PFSK-1 (cell line): Measurements from ENCODE around the gene LOXHD1.

Experiments used
- FOXP2 ChIP-seq: optimal IDR thresholded peaks from 2 replicates; pipeline ENCODE3; 2011; ENCODE audit warnings: borderline replicate concordance, control low read depth, inconsistent platforms; ENCODE audit not compliant: insufficient read depth; ENCODE audit errors: extremely low read length, extremely low read depth
- POLR2AphosphoS5 ChIP-seq: IDR thresholded peaks from 2 replicates; pipeline ENCODE4 v1.6.1; 2012; ENCODE audit warnings: low read depth, mild to moderate bottlenecking, control low read depth, low read length, moderate library complexity
- SIN3A ChIP-seq: IDR thresholded peaks from 2 replicates; pipeline ENCODE4 v1.6.1; 2012; ENCODE audit warnings: mild to moderate bottlenecking, low read length, moderate library complexity, borderline replicate concordance; ENCODE audit not compliant: insufficient read depth
- TAF1 ChIP-seq: IDR thresholded peaks from 2 replicates; pipeline ENCODE4 v1.6.1; 2012; ENCODE audit warnings: low read length, control low read depth, borderline replicate concordance; ENCODE audit not compliant: insufficient read depth
- TF ChIP-seq, protein P1 (sequence below), 2 experiments: IDR thresholded peaks; 2 replicates each; pipeline versions ENCODE4 v1.6.1 to v1.8.0; 2011 to 2012; ENCODE audit warnings: low read depth in 2 of 2, low read length in 2 of 2, control low read depth in 1 of 2, inconsistent platforms in 1 of 2, mild to moderate bottlenecking in 1 of 2, moderate library complexity in 1 of 2; ENCODE audit not compliant: insufficient read depth in 1 of 2

The LOXHD1 gene

DNA sequence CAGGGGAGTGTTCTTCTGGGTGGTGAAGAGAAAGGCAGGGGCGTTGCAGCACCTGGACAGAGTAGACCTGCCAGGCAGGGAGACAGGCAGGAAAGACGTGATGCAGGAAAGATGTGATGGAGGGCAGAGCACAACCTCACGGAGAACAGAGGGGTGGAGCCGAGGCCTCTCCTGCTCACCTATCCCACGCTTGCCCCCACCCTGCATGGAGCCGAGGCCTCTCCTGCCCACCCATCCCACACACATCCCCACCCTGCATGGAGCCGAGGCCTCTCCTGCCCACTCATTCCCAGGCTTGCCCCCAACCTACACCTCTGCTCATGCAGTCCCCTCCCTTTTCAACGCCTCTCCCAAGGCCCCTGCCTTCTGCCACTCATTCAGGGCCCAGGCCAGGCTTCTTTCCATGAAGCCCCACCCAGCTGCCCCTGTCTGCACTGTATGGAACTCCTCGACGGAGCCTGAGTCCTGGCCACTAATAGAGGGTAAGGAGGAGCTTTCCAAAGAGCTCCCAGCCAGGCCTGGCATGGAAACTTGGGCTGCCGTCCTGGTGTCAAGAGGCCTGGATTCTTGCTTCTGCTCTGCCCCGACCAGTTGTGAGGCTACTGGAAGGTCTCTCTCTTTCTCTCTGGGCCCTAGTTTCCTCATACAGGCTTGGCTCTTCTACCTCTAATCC, 32.0 kb upstream of the LOXHD1 start:
- TF ChIP-seq, protein P1, sequence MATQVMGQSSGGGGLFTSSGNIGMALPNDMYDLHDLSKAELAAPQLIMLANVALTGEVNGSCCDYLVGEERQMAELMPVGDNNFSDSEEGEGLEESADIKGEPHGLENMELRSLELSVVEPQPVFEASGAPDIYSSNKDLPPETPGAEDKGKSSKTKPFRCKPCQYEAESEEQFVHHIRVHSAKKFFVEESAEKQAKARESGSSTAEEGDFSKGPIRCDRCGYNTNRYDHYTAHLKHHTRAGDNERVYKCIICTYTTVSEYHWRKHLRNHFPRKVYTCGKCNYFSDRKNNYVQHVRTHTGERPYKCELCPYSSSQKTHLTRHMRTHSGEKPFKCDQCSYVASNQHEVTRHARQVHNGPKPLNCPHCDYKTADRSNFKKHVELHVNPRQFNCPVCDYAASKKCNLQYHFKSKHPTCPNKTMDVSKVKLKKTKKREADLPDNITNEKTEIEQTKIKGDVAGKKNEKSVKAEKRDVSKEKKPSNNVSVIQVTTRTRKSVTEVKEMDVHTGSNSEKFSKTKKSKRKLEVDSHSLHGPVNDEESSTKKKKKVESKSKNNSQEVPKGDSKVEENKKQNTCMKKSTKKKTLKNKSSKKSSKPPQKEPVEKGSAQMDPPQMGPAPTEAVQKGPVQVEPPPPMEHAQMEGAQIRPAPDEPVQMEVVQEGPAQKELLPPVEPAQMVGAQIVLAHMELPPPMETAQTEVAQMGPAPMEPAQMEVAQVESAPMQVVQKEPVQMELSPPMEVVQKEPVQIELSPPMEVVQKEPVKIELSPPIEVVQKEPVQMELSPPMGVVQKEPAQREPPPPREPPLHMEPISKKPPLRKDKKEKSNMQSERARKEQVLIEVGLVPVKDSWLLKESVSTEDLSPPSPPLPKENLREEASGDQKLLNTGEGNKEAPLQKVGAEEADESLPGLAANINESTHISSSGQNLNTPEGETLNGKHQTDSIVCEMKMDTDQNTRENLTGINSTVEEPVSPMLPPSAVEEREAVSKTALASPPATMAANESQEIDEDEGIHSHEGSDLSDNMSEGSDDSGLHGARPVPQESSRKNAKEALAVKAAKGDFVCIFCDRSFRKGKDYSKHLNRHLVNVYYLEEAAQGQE (IDR thresholded peaks at IDR 0.05; ENCODE audit: insufficient read depth in 1 of 2, low read depth in 2 of 2, low read length in 2 of 2), result no peak
- no peak for TF ChIP-seq SIN3A

DNA sequence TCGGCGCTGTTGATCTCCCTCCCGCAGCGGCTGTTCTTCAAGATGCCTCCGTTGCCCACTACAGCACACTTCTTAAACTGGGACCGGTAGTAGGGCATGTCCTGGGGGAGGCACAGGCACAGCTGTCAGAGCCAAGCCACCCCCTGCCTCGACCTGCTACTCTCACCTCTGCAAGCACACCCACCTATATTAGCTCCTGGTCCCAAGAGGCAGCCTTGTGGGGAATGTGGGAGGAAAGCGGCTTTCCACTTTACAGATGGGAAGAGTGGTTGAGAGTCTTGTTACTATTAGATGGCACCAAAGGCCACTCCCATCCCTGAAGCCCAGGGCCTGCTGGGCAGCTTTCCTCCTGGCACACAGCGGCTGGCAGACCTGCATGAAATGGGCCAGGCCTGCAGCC, 29.2 kb upstream of the LOXHD1 start:
- TF ChIP-seq FOXP2, result no peak
- no peak for TF ChIP-seq SIN3A
- TF ChIP-seq, protein P1 (IDR thresholded peaks at IDR 0.05; ENCODE audit: insufficient read depth in 1 of 2, low read depth in 2 of 2, low read length in 2 of 2), result no peak
- no peak for TF ChIP-seq POLR2AphosphoS5
- TF ChIP-seq TAF1, result no peak

DNA sequence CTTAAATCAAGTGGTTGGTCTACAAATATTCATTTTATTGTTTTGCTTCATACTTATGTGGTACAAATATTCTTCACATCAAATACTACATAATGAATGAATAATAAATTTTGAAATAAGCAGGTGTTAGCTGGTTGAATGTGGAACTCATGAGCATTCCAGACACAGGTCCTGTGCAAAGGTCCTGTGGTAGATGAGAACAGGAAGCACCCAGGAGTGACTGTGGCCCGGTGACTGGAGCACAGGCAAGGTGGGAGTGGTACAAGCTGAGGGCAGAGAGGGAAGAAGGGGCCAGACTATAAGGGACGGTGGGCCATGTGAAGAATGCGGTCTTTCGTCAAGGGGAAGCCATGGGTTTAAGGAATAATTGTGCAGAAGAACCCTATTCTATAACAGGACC, 26.2 kb upstream of the LOXHD1 start:
- TF ChIP-seq, protein P1 (IDR thresholded peaks at IDR 0.05; ENCODE audit: insufficient read depth in 1 of 2, low read depth in 2 of 2, low read length in 2 of 2), result no peak
- no peak for TF ChIP-seq POLR2AphosphoS5
- TF ChIP-seq SIN3A, result no peak
- no peak for TF ChIP-seq TAF1
- TF ChIP-seq FOXP2, result no peak

DNA sequence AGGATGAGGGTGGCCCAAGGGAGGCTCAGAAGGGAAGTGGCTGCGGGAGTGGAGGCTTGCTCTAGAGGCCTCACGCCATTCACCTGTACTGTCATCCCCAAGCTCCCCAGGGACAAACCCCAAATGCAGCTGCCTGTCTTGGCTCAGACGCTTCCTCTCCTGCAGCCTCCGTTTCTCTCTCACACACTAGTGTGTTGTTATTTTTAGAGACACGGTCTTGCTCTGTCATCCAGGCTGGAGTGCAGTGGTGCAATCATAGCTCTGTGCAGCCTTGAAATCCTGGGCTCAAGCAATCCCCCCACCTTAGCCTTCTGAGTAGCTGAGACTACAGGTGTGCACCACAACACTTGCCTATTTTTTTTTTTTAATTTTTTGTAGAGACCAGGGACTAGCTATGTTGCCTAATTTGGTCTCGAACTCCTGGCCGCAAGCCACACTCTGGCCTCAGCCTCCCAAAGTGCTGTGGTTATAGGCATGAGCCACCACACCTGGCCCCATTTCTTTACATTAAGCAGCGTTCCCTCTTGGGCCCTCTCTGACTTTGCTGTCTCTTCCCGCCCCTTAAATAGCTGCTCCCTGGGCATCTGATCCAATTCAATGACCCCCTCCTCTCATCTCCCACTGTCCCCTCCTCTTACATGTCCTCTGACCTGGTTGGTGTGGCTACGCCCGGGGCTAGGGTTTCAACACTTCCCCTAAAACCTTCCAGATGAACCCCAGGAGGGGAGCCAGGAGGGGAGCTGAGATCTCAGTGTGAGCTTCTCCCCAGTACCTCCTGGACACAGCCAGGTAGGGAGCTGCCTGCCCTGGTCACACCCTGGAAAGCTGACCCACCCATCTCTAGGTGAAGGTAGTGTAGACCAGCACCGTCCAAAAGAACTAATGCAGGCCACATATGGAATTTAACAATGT, 24.0 kb upstream of the LOXHD1 start:
- TF ChIP-seq FOXP2 (no peak), POLR2AphosphoS5 (no peak), TAF1 (no peak), SIN3A (no peak)
- TF ChIP-seq, protein P1 (IDR thresholded peaks at IDR 0.05; ENCODE audit: insufficient read depth in 1 of 2, low read depth in 2 of 2, low read length in 2 of 2), result no peak
